HepG2 (cell line): ENCODE data around the gene RUNX2. TPM values are rescaled to one million over a fixed set of nuclear protein-coding genes. Genes with fewer than 3 reads are reported as not detected.

Experiments
- ATAC-seq: fragments of 200-7000 bp; cut with Tn5 transposase; 3 replicates; pipeline ENCODE4 v1.9.1; 2020; ENCODE audit warnings: mild to moderate bottlenecking, moderate library complexity
- BruUV-seq: library from RNA; stranded (reverse); fragments of 400-500 nt; replicated peaks from 2 replicates; lab custom pipeline; 2021; lab: Mats Ljungman, UMichigan
- CTCF ChIA-PET: fragments of 300-600 bp; formaldehyde crosslinking; extraction: SDS; loops from one replicate; lab custom pipeline; 2021; ENCODE audit warnings: low total read pairs, inconsistent platforms, low intra/inter-chr PET ratio; lab: Yijun Ruan, JAX
- POLR2A ChIA-PET: fragments of 350-600 bp; sonication (Branson Sonifier 250); formaldehyde crosslinking; loops from one replicate; lab custom pipeline; 2020; ENCODE audit warnings: antibody characterized with exemption, inconsistent platforms; lab: Yijun Ruan, JAX
- DNase-seq: peaks from one replicate; pipeline ENCODE4 v3.0.0-alpha.2; 2015; ENCODE audit warnings: low spot score
- FAIRE-seq: peaks from 3 replicates; lab custom pipeline; 2011; peaks lifted over from hg19 to GRCh38; lab: Jason Lieb, UNC
- H2AFZ ChIP-seq: one replicate; pipeline ENCODE4 v1.6.1; 2011; ENCODE audit warnings: low read length, inconsistent platforms
- H3K27ac ChIP-seq: fragments of 300-600 bp; 3 replicates; pipeline ENCODE4 v1.8.0; 2011; ENCODE audit warnings: mixed run types, mild to moderate bottlenecking, mixed read lengths, low read length, inconsistent platforms; ENCODE audit not compliant: insufficient read depth; ENCODE audit errors: extremely low read length
- H3K27me3 ChIP-seq, 2 experiments: fragments of 200-600 bp in 1 of 2; 2 replicates in 1 of 2; 3 replicates in 1 of 2; pipeline versions ENCODE4 v1.6.0 to v1.8.0; 2011; ENCODE audit warnings: low read length in 2 of 2, mild to moderate bottlenecking in 2 of 2, moderate library complexity in 2 of 2, inconsistent platforms in 1 of 2; ENCODE audit not compliant: insufficient read depth in 2 of 2, control insufficient read depth in 1 of 2
- H3K36me3 ChIP-seq, 2 experiments: fragments of 200-600 bp in 1 of 2; replicated peaks in 1 of 2; 2 replicates in 1 of 2; 3 replicates in 1 of 2; pipeline versions ENCODE4 v1.5.1 to v1.8.0; 2011; ENCODE audit warnings: low read length in 2 of 2, inconsistent platforms in 1 of 2; ENCODE audit not compliant: insufficient read depth in 2 of 2, control insufficient read depth in 1 of 2
- H3K4me1 ChIP-seq: 2 replicates; pipeline ENCODE4 v1.5.1; 2012; ENCODE audit warnings: low read length, inconsistent platforms; ENCODE audit not compliant: insufficient read depth
- H3K4me2 ChIP-seq: 2 replicates; pipeline ENCODE4 v1.6.0; 2011; ENCODE audit warnings: low read depth, low read length, inconsistent platforms
- H3K4me3 ChIP-seq, 3 experiments: fragments of 200-600 bp in 1 of 3; sonication (generic), shearing (Covaris generic) in 1 of 3; replicated peaks in 1 of 3; 2 replicates each; pipeline ENCODE4 v1.5.1; 2011 to 2016; ENCODE audit warnings: low read length in 3 of 3, inconsistent platforms in 2 of 3, low read depth in 2 of 3, mild to moderate bottlenecking in 2 of 3, control low read depth in 1 of 3, mixed read lengths in 1 of 3; ENCODE audit not compliant: insufficient read depth in 1 of 3
- H3K79me2 ChIP-seq: one replicate; pipeline ENCODE4 v1.6.1; 2011; ENCODE audit warnings: low read length, inconsistent platforms; ENCODE audit not compliant: insufficient read depth
- H3K9ac ChIP-seq: 2 replicates; pipeline ENCODE4 v1.6.0; 2011; ENCODE audit warnings: mild to moderate bottlenecking, low read depth, low read length, inconsistent platforms; ENCODE audit not compliant: insufficient read depth
- H3K9me3 ChIP-seq: 2 replicates; pipeline ENCODE4 v1.5.1; 2012; ENCODE audit warnings: mild to moderate bottlenecking, low read length
- H4K20me1 ChIP-seq: 2 replicates; pipeline ENCODE4 v1.6.0; 2011; ENCODE audit warnings: inconsistent platforms, mild to moderate bottlenecking, low read length, moderate library complexity; ENCODE audit not compliant: insufficient read depth
- NCOA5 ChIP-seq: sonication (generic); formaldehyde crosslinking; IDR thresholded peaks from 2 replicates; pipeline ENCODE4 v1.4.0; 2020; ENCODE audit warnings: missing genetic modification reagents
- NCOR1 ChIP-seq: fragments of 200-600 bp; sonication (generic); IDR thresholded peaks from 2 replicates; pipeline ENCODE4 v1.7.0; 2017; ENCODE audit warnings: antibody characterized with exemption, low read length, borderline replicate concordance
- NFYC ChIP-seq: IDR thresholded peaks from 2 replicates; pipeline ENCODE4 v1.6.1; 2016; ENCODE audit warnings: missing genetic modification reagents, missing compliant biosample characterization
- PAXIP1 ChIP-seq: sonication (generic); formaldehyde crosslinking; conservative IDR thresholded peaks from 2 replicates; pipeline ENCODE4 v1.4.0; 2020; ENCODE audit warnings: mild to moderate bottlenecking, missing genetic modification reagents, moderate library complexity
- ZBTB43 ChIP-seq: sonication (generic); formaldehyde crosslinking; conservative IDR thresholded peaks from 2 replicates; pipeline ENCODE4 v1.4.0; 2020; ENCODE audit warnings: missing genetic modification reagents
- ZNF205 ChIP-seq: IDR thresholded peaks from 2 replicates; pipeline ENCODE4 v1.6.1; 2018; ENCODE audit warnings: missing biosample characterization, missing genetic modification reagents
- ZNF281 ChIP-seq: sonication (generic); formaldehyde crosslinking; IDR thresholded peaks from 2 replicates; pipeline ENCODE4 v1.4.0; 2020; ENCODE audit warnings: missing genetic modification reagents, borderline replicate concordance
- ZNF687 ChIP-seq: sonication (generic); formaldehyde crosslinking; IDR thresholded peaks from 2 replicates; pipeline ENCODE4 v1.5.1; 2020; ENCODE audit warnings: mild to moderate bottlenecking, missing genetic modification reagents, moderate library complexity
- whole genome bisulfite sequencing: methylation state at CpG from one replicate; pipeline ENCODE4 v1.1.6; 2017; ENCODE audit warnings: low lambda C conversion rate; 5-methylcytosine and 5-hydroxymethylcytosine counted together
- in situ Hi-C: cut with HindIII; loops from 2 replicates; pipeline ENCODE4 v1.10.0; 2017; ENCODE audit warnings: low pct_unique_long_range_greater_than_20kb; ENCODE audit not compliant: extremely low pct_ligation_motif_present
- intact Hi-C: fragments of 100-400 bp; cut with micrococcal nuclease; formaldehyde crosslinking; loops from one replicate; pipeline ENCODE4 v1.10.0; 2022; ENCODE audit not compliant: unreplicated experiment
- polyA plus RNA-seq, 8 experiments: library from polyadenylated mRNA; depleted of rRNA in 3 of 8; stranded (reverse) in 7 of 8; unstranded in 1 of 8; fragments of >200 nt; fragmentation: Illumina TruSeq in 4 of 8; extraction: Trizol in 4 of 8; gene quantifications; 2 replicates each; pipeline versions ENCODE4 v1.2.1 to v1.2.3, GENCODE V29; 2011 to 2016; ENCODE audit warnings: low read depth in 4 of 8, missing spikeins in 1 of 8, mixed read lengths in 1 of 8; ENCODE audit not compliant: insufficient read depth in 1 of 8
- total RNA-seq, 5 experiments: library from RNA; depleted of rRNA; stranded (reverse); fragments of >200 nt; fragmentation: Illumina TruSeq; extraction: Trizol; gene quantifications; 2 replicates each; pipeline ENCODE4 v1.2.3, GENCODE V29; 2016; ENCODE audit warnings: low read depth in 1 of 5

The RUNX2 gene
- total and polyA plus RNA-seq, 2 of the 13 experiments (the other 11 are each of a cell fraction or from before 2014, with no cell fraction given) = not detected

- H3K4me1 ChIP-seq = no peaks in the 10 kb centered on the region
- no peaks in the 10 kb centered on the region for H3K79me2 ChIP-seq
- no peak overlapping the region for H2AFZ ChIP-seq
- 65% methylated on average over 8 of the region's 13 CpGs for WGBS
- H3K9me3 ChIP-seq = no peaks in the 10 kb centered on the region
- no peak overlapping the region for H3K27ac ChIP-seq
- FAIRE-seq (no peak), ATAC-seq (no peak), DNase-seq (no peak)
- in situ Hi-C loops = no loop called here
- TF ChIP-seq ZBTB43 (CRISPR knock-in tag) = no peak
- TF ChIP-seq NCOR1 = no peak
- no peak for TF ChIP-seq ZNF281
- no peak for TF ChIP-seq ZNF205
- no peak for TF ChIP-seq ZNF687 (CRISPR knock-in tag)
- no peak for TF ChIP-seq PAXIP1
- no peak for TF ChIP-seq NFYC (CRISPR knock-in tag)
- TF ChIP-seq NCOA5 = no peak
- intact Hi-C loops = no loop called here
- H4K20me1 ChIP-seq = no peaks in the 10 kb centered on the region
- H3K4me2 ChIP-seq = no peak overlapping the region
- H3K27me3 ChIP-seq = peaks cover 0 to 45% of the 10 kb centered on the region in 2 experiments; a peak in 4 of 5 replicates
- H3K36me3 ChIP-seq = no peaks in the 10 kb centered on the region
- ChIA-PET POLR2A (no interaction called here), CTCF (no interaction called here)
- BruUV-seq = no TSS peak
- H3K9ac ChIP-seq = no peak overlapping the region
- H3K4me3 ChIP-seq = no peak overlapping the region
Measured at GRCh38 chr6:45640811-45641210, 312.7 kb downstream of the RUNX2 start.
